HG03457 (cell line): Measurements from ENCODE around the gene SVOP.
"Not testable (repeated sequence)": the region's sequence is repeated elsewhere in the genome, so short reads cannot be mapped to it uniquely, and the experiment has no call there.

Source experiments
- ATAC-seq: cut with Tn5 transposase; IDR thresholded peaks from one replicate; pipeline ENCODE4 v1.9.1; 2021; ENCODE audit warnings: moderate number of reproducible peaks; ENCODE audit not compliant: unreplicated experiment

The SVOP gene

GRCh38 chr12:109033239-109034196 lies 12.7 kb upstream of the SVOP start:
- ATAC-seq, result no peak

- no peak for ATAC-seq
These were observed 8.5 kb upstream of the SVOP start for GRCh38 chr12:109029411-109029810.

- ATAC-seq, result not testable (repeated sequence)
These were observed 7.8 kb upstream of the SVOP start for GRCh38 chr12:109028624-109029023.

GRCh38 chr12:109027767-109028166 lies 6.9 kb upstream of the SVOP start:
- no peak for ATAC-seq

- ATAC-seq, result no peak
These were observed 597 bp downstream of the SVOP start for GRCh38 chr12:109020146-109020795.

GRCh38 chr12:109018296-109018695 lies 2.6 kb downstream of the SVOP start:
- no peak for ATAC-seq

GRCh38 chr12:109016978-109017377 lies 3.9 kb downstream of the SVOP start:
- no peak for ATAC-seq

GRCh38 chr12:109016016-109016415 lies 4.9 kb downstream of the SVOP start:
- ATAC-seq, result no peak

- no peak for ATAC-seq
These were observed 5.7 kb downstream of the SVOP start for GRCh38 chr12:109014984-109015765.

GRCh38 chr12:109010259-109010658 lies 10.6 kb downstream of the SVOP start:
- ATAC-seq, result no peak

- ATAC-seq, result no peak
These were observed 11.1 kb downstream of the SVOP start for GRCh38 chr12:109009766-109010165.

GRCh38 chr12:109004017-109004416 lies 16.9 kb downstream of the SVOP start:
- no peak for ATAC-seq

GRCh38 chr12:108996320-108996719 lies 24.5 kb downstream of the SVOP start:
- no peak for ATAC-seq

- no peak for ATAC-seq
These were observed 25.4 kb downstream of the SVOP start for GRCh38 chr12:108995370-108995992.

GRCh38 chr12:108990103-108990502 lies 30.8 kb downstream of the SVOP start:
- ATAC-seq, result not testable (repeated sequence)

- ATAC-seq, result no peak
These were observed 31.5 kb downstream of the SVOP start for GRCh38 chr12:108989376-108989775.

- no peak for ATAC-seq
These were observed 35.1 kb downstream of the SVOP start for GRCh38 chr12:108985750-108986149.

- no peak for ATAC-seq
These were observed 37.6 kb downstream of the SVOP start for GRCh38 chr12:108983227-108983626.

- no peak for ATAC-seq
These were observed 38.1 kb downstream of the SVOP start for GRCh38 chr12:108982621-108983219.

GRCh38 chr12:108981835-108982234 lies 39.0 kb downstream of the SVOP start:
- ATAC-seq, result no peak
